Spleen (tissue), 7 donors: ENCODE data around the gene CD300LG.
"Not testable (repeated sequence)": the region's sequence is repeated elsewhere in the genome, so short reads cannot be mapped to it uniquely, and the experiment has no call there.

Source experiments
- POLR2A ChIP-seq, 3 donors: fragments of 450-650 bp; IDR thresholded peaks; one replicate each; pipeline ENCODE4 v1.5.1; 2017; ENCODE audit warnings: antibody characterized with exemption in 3 of 3, mild to moderate bottlenecking in 1 of 3
- POLR2AphosphoS5 ChIP-seq, 3 donors: sonication (generic); formaldehyde crosslinking; IDR thresholded peaks; one replicate each; pipeline ENCODE4 v1.5.1; 2017; ENCODE audit warnings: antibody characterized with exemption in 3 of 3
- TF ChIP-seq, protein P1 (sequence below), 11 experiments: fragments of 200-600 bp in 7 of 11; fragments of 450-650 bp in 4 of 11; sonication (generic) in 4 of 11; IDR thresholded peaks in 8 of 11; conservative IDR thresholded peaks in 3 of 11; 1 replicate in 7 of 11; 2 replicates in 4 of 11; pipeline versions ENCODE4 v1.4.0 to v1.8.0; 2016 to 2021; ENCODE audit warnings: antibody characterized with exemption in 11 of 11, inconsistent platforms in 4 of 11, mild to moderate bottlenecking in 1 of 11
- donor health status: DM: no; HTN: no; CAD: no; lungs with moderate emphysema.
- donor health status: DM: no; HTN: no; CAD: no.
- donor health status: DM: no; HTN: no; CAD: no.

DNA sequence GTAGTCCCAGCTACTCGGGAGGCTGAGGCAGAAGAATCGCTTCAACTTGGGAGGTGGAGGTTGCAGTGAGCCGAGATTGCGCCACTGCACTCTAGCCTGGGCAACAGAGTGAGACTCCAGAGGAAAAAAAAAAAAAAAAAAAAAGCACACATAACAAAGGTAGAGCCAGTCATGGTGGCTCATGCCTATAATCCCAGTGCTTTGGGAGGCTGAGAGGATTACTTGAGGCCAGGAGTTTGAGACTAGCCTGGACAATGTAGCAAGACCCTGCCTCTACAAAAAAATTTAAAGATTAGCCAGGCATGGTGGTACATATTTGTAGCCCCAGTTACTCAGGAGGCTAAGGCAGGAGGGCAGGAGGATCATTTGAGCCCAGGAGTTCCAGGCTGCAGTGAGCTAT lies 47.5 kb downstream of the CD300LG start:
- not testable (repeated sequence) for TF ChIP-seq POLR2AphosphoS5, POLR2A (IDR thresholded peaks at IDR 0.05)
- TF ChIP-seq, protein P1, sequence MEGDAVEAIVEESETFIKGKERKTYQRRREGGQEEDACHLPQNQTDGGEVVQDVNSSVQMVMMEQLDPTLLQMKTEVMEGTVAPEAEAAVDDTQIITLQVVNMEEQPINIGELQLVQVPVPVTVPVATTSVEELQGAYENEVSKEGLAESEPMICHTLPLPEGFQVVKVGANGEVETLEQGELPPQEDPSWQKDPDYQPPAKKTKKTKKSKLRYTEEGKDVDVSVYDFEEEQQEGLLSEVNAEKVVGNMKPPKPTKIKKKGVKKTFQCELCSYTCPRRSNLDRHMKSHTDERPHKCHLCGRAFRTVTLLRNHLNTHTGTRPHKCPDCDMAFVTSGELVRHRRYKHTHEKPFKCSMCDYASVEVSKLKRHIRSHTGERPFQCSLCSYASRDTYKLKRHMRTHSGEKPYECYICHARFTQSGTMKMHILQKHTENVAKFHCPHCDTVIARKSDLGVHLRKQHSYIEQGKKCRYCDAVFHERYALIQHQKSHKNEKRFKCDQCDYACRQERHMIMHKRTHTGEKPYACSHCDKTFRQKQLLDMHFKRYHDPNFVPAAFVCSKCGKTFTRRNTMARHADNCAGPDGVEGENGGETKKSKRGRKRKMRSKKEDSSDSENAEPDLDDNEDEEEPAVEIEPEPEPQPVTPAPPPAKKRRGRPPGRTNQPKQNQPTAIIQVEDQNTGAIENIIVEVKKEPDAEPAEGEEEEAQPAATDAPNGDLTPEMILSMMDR (IDR thresholded peaks at IDR 0.05 in 8 of 11, conservative IDR thresholded peaks at IDR 0.05 in 3 of 11) = not testable (repeated sequence)
